NCI-H2107 treated with DMSO at 0.1 percent for 48 hours (cell line): Measurements from ENCODE around the gene NR2C2AP.

Experiments
- DNase-seq: peaks from one replicate; lab custom pipeline; 2025; ENCODE audit not compliant: unreplicated experiment; lab: John Stamatoyannopoulos, UW

NR2C2AP gene

GRCh38 chr19:19152668-19153384 lies 50.4 kb downstream of the NR2C2AP start:
- no peak for DNase-seq

GRCh38 chr19:19151418-19151817 lies 51.8 kb downstream of the NR2C2AP start:
- DNase-seq = no peak
